ENCODE results near the gene OR10H4.

DNA sequence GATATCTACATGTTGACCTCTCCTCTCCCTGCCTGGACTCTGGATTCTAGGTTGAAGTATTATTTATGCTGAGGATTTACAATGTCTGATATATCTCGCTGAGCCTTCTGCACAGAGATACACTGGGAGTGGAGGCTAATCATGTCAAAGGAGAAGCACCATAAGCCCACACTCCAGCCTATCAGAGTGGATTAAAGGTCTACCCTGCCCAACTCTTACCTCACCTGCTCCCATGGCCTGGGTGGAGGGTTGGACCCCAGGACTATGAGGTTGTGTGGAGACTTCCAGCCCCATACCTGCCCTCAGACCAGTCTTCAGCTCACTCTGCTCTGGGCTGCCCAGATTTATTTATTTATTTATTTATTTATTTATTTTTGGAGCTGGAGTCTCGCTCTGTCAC lies 15.4 kb downstream of the OR10H4 start:
- TF ChIP-seq FOSL1 (IDR thresholded peaks at IDR 0.05; ENCODE audit: insufficient read depth, low read depth, low read length) (no peak), SIN3A (conservative IDR thresholded peaks at IDR 0.05 in 1 of 2, IDR thresholded peaks at IDR 0.05 in 1 of 2; ENCODE audit: low read depth in 1 of 2, low read length in 2 of 2) (no peak), KDM1A (IDR thresholded peaks at IDR 0.05; ENCODE audit: borderline replicate concordance, low read length) (no peak), EP300 (IDR thresholded peaks at IDR 0.05; ENCODE audit: borderline replicate concordance in 1 of 2, low read depth in 2 of 2, low read length in 2 of 2) (no peak), EZH2 (IDR thresholded peaks at IDR 0.05; ENCODE audit: low read depth, low read length, severe bottlenecking) (no peak), POLR2A (IDR thresholded peaks at IDR 0.05; ENCODE audit: control extremely low read depth in 1 of 2, low read depth in 2 of 2, low read length in 2 of 2) (no peak), ZNF274 (IDR thresholded peaks at IDR 0.05; ENCODE audit: borderline replicate concordance, extremely low read depth, low read length) (no peak), POLR2AphosphoS5 (IDR thresholded peaks at IDR 0.05; ENCODE audit: low read depth, low read length) (no peak), SP1 (IDR thresholded peaks at IDR 0.05; ENCODE audit: low read depth, low read length) (no peak), JUND (IDR thresholded peaks at IDR 0.05; ENCODE audit: low read length) (no peak), TAF1 (IDR thresholded peaks at IDR 0.05; ENCODE audit: low read depth, low read length) (no peak), EGR1 (IDR thresholded peaks at IDR 0.05; ENCODE audit: borderline replicate concordance, low read depth, low read length) (no peak)
- TF ChIP-seq, protein P1, sequence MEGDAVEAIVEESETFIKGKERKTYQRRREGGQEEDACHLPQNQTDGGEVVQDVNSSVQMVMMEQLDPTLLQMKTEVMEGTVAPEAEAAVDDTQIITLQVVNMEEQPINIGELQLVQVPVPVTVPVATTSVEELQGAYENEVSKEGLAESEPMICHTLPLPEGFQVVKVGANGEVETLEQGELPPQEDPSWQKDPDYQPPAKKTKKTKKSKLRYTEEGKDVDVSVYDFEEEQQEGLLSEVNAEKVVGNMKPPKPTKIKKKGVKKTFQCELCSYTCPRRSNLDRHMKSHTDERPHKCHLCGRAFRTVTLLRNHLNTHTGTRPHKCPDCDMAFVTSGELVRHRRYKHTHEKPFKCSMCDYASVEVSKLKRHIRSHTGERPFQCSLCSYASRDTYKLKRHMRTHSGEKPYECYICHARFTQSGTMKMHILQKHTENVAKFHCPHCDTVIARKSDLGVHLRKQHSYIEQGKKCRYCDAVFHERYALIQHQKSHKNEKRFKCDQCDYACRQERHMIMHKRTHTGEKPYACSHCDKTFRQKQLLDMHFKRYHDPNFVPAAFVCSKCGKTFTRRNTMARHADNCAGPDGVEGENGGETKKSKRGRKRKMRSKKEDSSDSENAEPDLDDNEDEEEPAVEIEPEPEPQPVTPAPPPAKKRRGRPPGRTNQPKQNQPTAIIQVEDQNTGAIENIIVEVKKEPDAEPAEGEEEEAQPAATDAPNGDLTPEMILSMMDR (IDR thresholded peaks at IDR 0.05; ENCODE audit: control extremely low read depth in 1 of 3, insufficient read depth in 1 of 3, low read depth in 1 of 3, low read length in 3 of 3) = no peak
- TF ChIP-seq, protein P2, sequence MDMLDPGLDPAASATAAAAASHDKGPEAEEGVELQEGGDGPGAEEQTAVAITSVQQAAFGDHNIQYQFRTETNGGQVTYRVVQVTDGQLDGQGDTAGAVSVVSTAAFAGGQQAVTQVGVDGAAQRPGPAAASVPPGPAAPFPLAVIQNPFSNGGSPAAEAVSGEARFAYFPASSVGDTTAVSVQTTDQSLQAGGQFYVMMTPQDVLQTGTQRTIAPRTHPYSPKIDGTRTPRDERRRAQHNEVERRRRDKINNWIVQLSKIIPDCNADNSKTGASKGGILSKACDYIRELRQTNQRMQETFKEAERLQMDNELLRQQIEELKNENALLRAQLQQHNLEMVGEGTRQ (IDR thresholded peaks at IDR 0.05; ENCODE audit: low read length) = no peak

All from H1 (cell line).